GM12801 (cell line): ENCODE results near the gene SHH.

Source experiments
- CTCF ChIP-seq: IDR thresholded peaks from one replicate; pipeline ENCODE4 v1.5.1; 2011; ENCODE audit warnings: control low read depth; ENCODE audit not compliant: insufficient read length; ENCODE audit errors: extremely low read depth

The SHH gene

GRCh38 chr7:155780884-155781283 lies 31.4 kb downstream of the SHH start:
- TF ChIP-seq CTCF = no peak

GRCh38 chr7:155778349-155778748 lies 33.9 kb downstream of the SHH start:
- TF ChIP-seq CTCF = no peak

GRCh38 chr7:155776606-155777005 lies 35.7 kb downstream of the SHH start:
- no peak for TF ChIP-seq CTCF

- TF ChIP-seq CTCF = no peak
Observed at GRCh38 chr7:155775691-155776090, 36.6 kb downstream of the SHH start.

- no peak for TF ChIP-seq CTCF
Observed at GRCh38 chr7:155774947-155775346, 37.3 kb downstream of the SHH start.

GRCh38 chr7:155773531-155773930 lies 38.7 kb downstream of the SHH start:
- TF ChIP-seq CTCF = no peak

- no peak for TF ChIP-seq CTCF
Observed at GRCh38 chr7:155770241-155770640, 42.0 kb downstream of the SHH start.

GRCh38 chr7:155769701-155770100 lies 42.6 kb downstream of the SHH start:
- no peak for TF ChIP-seq CTCF
